ENCODE results near the gene NLRP6. TPM values are rescaled to one million over a fixed set of nuclear protein-coding genes. Genes with fewer than 3 reads are reported as not detected.

The NLRP6 gene
- total RNA-seq, 2 experiments from 2014 or later: 0.25 to 0.65 TPM

- Histone ChIP-seq H3K36me3 (ENCODE audit: insufficient read depth, low read length) (no peaks in the 10 kb centered on the region), H4K20me1 (ENCODE audit: insufficient read depth, low read length) (no peaks in the 10 kb centered on the region), H3K4me1 (ENCODE audit: insufficient read depth, low read length, poor library complexity, severe bottlenecking) (no peaks in the 10 kb centered on the region), H2AFZ (ENCODE audit: low read length) (no peak overlapping the region), H3K4me2 (ENCODE audit: low read length) (no peak overlapping the region), H3K9me3 (ENCODE audit: low read length) (no peaks in the 10 kb centered on the region), H3K9me2 (ENCODE audit: insufficient read depth, low read length) (no peaks in the 10 kb centered on the region), H3K27ac (ENCODE audit: low read depth, low read length, poor library complexity, severe bottlenecking) (no peak overlapping the region), H3K79me2 (ENCODE audit: insufficient read depth, low read depth, low read length) (no peaks in the 10 kb centered on the region), H3K4me3 (ENCODE audit: low read depth, low read length, poor library complexity, severe bottlenecking) (no peak overlapping the region)
- ChIA-PET CTCF (ENCODE audit: unreplicated experiment) (no interaction called here), POLR2A (no interaction called here)
- no peak for DNase-seq (ENCODE audit: low spot score)
- TF ChIP-seq CTCF (conservative IDR thresholded peaks at IDR 0.05; ENCODE audit: low read length) (no peak), EZH2phosphoT487 (IDR thresholded peaks at IDR 0.05; ENCODE audit: borderline replicate concordance, low read depth, low read length) (no peak)
- BruUV-seq (replicated peaks): no TSS peak
- intact Hi-C loops (cut with micrococcal nuclease; ENCODE audit: unreplicated experiment): no loop called here
Measured at GRCh38 chr11:284105-285020, 6.2 kb downstream of the NLRP6 start.

GRCh38 chr11:285021-285893 is 7.0 kb downstream of the NLRP6 start:
- Histone ChIP-seq H3K79me2 (ENCODE audit: insufficient read depth, low read depth, low read length) (no peaks in the 10 kb centered on the region), H3K9me3 (ENCODE audit: low read length) (no peaks in the 10 kb centered on the region), H3K9me2 (ENCODE audit: insufficient read depth, low read length) (no peaks in the 10 kb centered on the region), H3K36me3 (ENCODE audit: insufficient read depth, low read length) (no peaks in the 10 kb centered on the region), H3K4me3 (ENCODE audit: low read depth, low read length, poor library complexity, severe bottlenecking) (no peak overlapping the region), H3K27ac (ENCODE audit: low read depth, low read length, poor library complexity, severe bottlenecking) (no peak overlapping the region), H2AFZ (ENCODE audit: low read length) (no peak overlapping the region), H3K4me2 (ENCODE audit: low read length) (no peak overlapping the region), H4K20me1 (ENCODE audit: insufficient read depth, low read length) (no peaks in the 10 kb centered on the region), H3K4me1 (ENCODE audit: insufficient read depth, low read length, poor library complexity, severe bottlenecking) (no peaks in the 10 kb centered on the region)
- BruUV-seq (replicated peaks): no TSS peak
- intact Hi-C loops (cut with micrococcal nuclease; ENCODE audit: unreplicated experiment): no loop called here
- ChIA-PET POLR2A (no interaction called here), CTCF (ENCODE audit: unreplicated experiment) (no interaction called here)
- TF ChIP-seq EZH2phosphoT487 (IDR thresholded peaks at IDR 0.05; ENCODE audit: borderline replicate concordance, low read depth, low read length): no peak
- TF ChIP-seq CTCF (conservative IDR thresholded peaks at IDR 0.05; ENCODE audit: low read length): no peak
- no peak for DNase-seq (ENCODE audit: low spot score)

Measured in OCI-LY7 (cell line).